Measurements from ENCODE around the gene TNFRSF19. TPM values are rescaled to one million over a fixed set of nuclear protein-coding genes. Genes with fewer than 3 reads are reported as not detected.
A peak's percentile ranks its signal among the peaks of the same experiment; 100 is the strongest.

The TNFRSF19 gene
- total RNA-seq, 6 donors from 2014 or later = 7.8 to 23.5 (median 14.5) TPM

GRCh38 chr13:23628765-23629565, 58.8 kb downstream of the TNFRSF19 start:
- H3K4me3 ChIP-seq = no peak overlapping the region
- 63 to 76% methylated on average over 3 to 4 of the region's 5 CpGs for WGBS, 2 donors
- DNase-seq (no peak), ATAC-seq (ENCODE audit: low FRiP score in 2 of 2) (peak in 1 of 2 donors; percentile 34)
- peak overlapping the region in 3 of 4 donors; percentile 37 to 61 (median 41) for H3K27ac ChIP-seq
- H3K4me1 ChIP-seq = peaks cover 16 to 35% (median 21%) of the 10 kb centered on the region in 4 donors
- no peaks in the 10 kb centered on the region for H3K36me3 ChIP-seq
- H3K9me3 ChIP-seq = no peaks in the 10 kb centered on the region
- TF ChIP-seq POLR2A (IDR thresholded peaks at IDR 0.05) (no peak), EP300 (IDR thresholded peaks at IDR 0.05) (no peak), CTCF (IDR thresholded peaks at IDR 0.05) (no peak), POLR2AphosphoS5 (IDR thresholded peaks at IDR 0.05) (no peak)
- no peaks in the 10 kb centered on the region for H3K27me3 ChIP-seq

- no peaks in the 10 kb centered on the region for H3K36me3 ChIP-seq
- no peak for TF ChIP-seq CTCF (IDR thresholded peaks at IDR 0.05)
- no peak for TF ChIP-seq POLR2A (IDR thresholded peaks at IDR 0.05)
- TF ChIP-seq EP300 (IDR thresholded peaks at IDR 0.05) = no peak
- TF ChIP-seq POLR2AphosphoS5 (IDR thresholded peaks at IDR 0.05) = no peak
- H3K4me1 ChIP-seq = peaks cover 16 to 35% (median 21%) of the 10 kb centered on the region in 4 donors
- H3K4me3 ChIP-seq = no peak overlapping the region
- H3K27ac ChIP-seq = peak overlapping the region in 2 of 4 donors; percentile 41 to 61
- WGBS, 2 donors = 85 to 86% methylated on average over 4 to 6 of the region's 6 CpGs
- no peaks in the 10 kb centered on the region for H3K9me3 ChIP-seq
- ATAC-seq (ENCODE audit: low FRiP score in 2 of 2) = peak; percentile 10 to 65
- H3K27me3 ChIP-seq = no peaks in the 10 kb centered on the region
- peak in 1 of 2 donors; percentile 27 for DNase-seq
These were observed 59.5 kb downstream of the TNFRSF19 start for GRCh38 chr13:23629566-23630272.

- no peak for ATAC-seq (ENCODE audit: low FRiP score in 2 of 2)
- WGBS, 2 donors = 29 to 36% methylated on average over 5 of the region's 5 CpGs
These were observed 60.3 kb downstream of the TNFRSF19 start for GRCh38 chr13:23630349-23631093.

More at GRCh38 chr13:23630349-23631093, 60.3 kb downstream of the TNFRSF19 start:
- TF ChIP-seq POLR2AphosphoS5 (IDR thresholded peaks at IDR 0.05) (no peak), CTCF (IDR thresholded peaks at IDR 0.05) (no peak), EP300 (IDR thresholded peaks at IDR 0.05) (no peak), POLR2A (IDR thresholded peaks at IDR 0.05) (no peak)
- H3K9me3 ChIP-seq = no peaks in the 10 kb centered on the region
- H3K36me3 ChIP-seq = no peaks in the 10 kb centered on the region
- peak overlapping the region in 3 of 4 donors; percentile 29 to 41 (median 36) for H3K27ac ChIP-seq
- no peak overlapping the region for H3K4me3 ChIP-seq
- H3K27me3 ChIP-seq = no peaks in the 10 kb centered on the region
- peaks cover 16 to 35% (median 21%) of the 10 kb centered on the region in 4 donors for H3K4me1 ChIP-seq
- DNase-seq = no peak
